Ovary (tissue), 3 donors: ENCODE measurements around the gene UCK1.

Experiments
- CTCF ChIP-seq, 3 donors: fragments of 450-650 bp in 2 of 3; fragments of 200-600 bp in 1 of 3; IDR thresholded peaks; one replicate each; pipeline versions ENCODE4 v1.5.1 to v1.8.0; 2016 to 2022; ENCODE audit warnings: antibody characterized with exemption in 3 of 3, mild to moderate bottlenecking in 1 of 3
- POLR2A ChIP-seq: fragments of 450-650 bp; IDR thresholded peaks from one replicate; pipeline ENCODE4 v1.6.1; 2017; ENCODE audit warnings: antibody characterized with exemption, mild to moderate bottlenecking, moderate library complexity
- donor health status: DM: no; HTN: no; CAD: no.

DNA sequence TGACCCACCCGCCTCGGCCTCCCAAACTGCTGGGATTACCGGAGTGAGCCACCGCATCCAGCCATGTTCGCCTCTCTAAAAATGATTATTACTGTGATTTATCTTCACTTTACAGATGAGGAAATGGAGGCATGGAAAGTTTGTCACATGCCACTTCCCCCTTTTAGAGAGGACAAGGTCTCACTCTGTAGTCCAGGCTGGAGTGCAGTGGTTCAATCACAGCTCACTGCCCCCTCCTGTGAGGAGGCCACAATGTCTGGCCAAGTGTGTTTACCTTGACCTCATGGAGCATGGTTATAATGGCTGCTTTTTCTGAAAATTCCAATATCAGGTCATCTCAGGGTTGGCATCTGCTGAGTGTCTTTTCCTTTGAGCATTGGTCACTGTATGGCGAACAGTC, 21.0 kb upstream of the UCK1 start:
- TF ChIP-seq CTCF (IDR thresholded peaks at IDR 0.05) (no peak), POLR2A (no peak)
